CD8-positive, alpha-beta memory T cell (primary cell): Measurements from ENCODE around the gene CIB2. TPM values are rescaled to one million over a fixed set of nuclear protein-coding genes. Genes with fewer than 3 reads are reported as not detected.

Source experiments
- CTCF ChIA-PET: fragments of 350-600 bp; sonication (Branson Sonifier 250); formaldehyde crosslinking; loops from one replicate; lab custom pipeline; 2021; ENCODE audit warnings: antibody characterized with exemption; lab: Charles Lee
- POLR2A ChIA-PET: fragments of 350-600 bp; sonication (Branson Sonifier 250); formaldehyde crosslinking; loops from one replicate; lab custom pipeline; 2021; ENCODE audit warnings: antibody characterized with exemption; lab: Charles Lee
- DNase-seq, 5 donors: peaks; one replicate each; pipeline versions ENCODE4 v3.0.0 to v3.0.0-alpha.2; 2020 to 2022; ENCODE audit warnings: mixed read lengths in 1 of 5
- H3K27ac ChIP-seq: one replicate; pipeline ENCODE4 v1.7.0; 2013; ENCODE audit warnings: low read depth, mild to moderate bottlenecking, low read length, moderate library complexity
- H3K27me3 ChIP-seq: 2 replicates; pipeline ENCODE4 v1.7.0; 2013; ENCODE audit warnings: low read length, mild to moderate bottlenecking; ENCODE audit not compliant: insufficient read depth, poor library complexity, severe bottlenecking
- H3K36me3 ChIP-seq: 2 replicates; pipeline ENCODE4 v1.7.0; 2013; ENCODE audit warnings: mild to moderate bottlenecking, low read length, moderate library complexity; ENCODE audit not compliant: insufficient read depth
- H3K4me1 ChIP-seq: 2 replicates; pipeline ENCODE4 v1.7.0; 2013; ENCODE audit warnings: mild to moderate bottlenecking, low read length, moderate library complexity; ENCODE audit not compliant: insufficient read depth
- H3K4me3 ChIP-seq: 2 replicates; pipeline ENCODE4 v1.7.0; 2013; ENCODE audit warnings: mild to moderate bottlenecking, low read length
- H3K9me3 ChIP-seq: 2 replicates; pipeline ENCODE4 v1.7.0; 2013; ENCODE audit warnings: mild to moderate bottlenecking, low read length
- H3K27ac Mint-ChIP-seq, 8 donors: one replicate each; pipeline ENCODE4 v1.8.0; 2020 to 2021; ENCODE audit warnings: mixed read lengths in 8 of 8, mild to moderate bottlenecking in 6 of 8, inconsistent platforms in 3 of 8, moderate library complexity in 3 of 8
- H3K27me3 Mint-ChIP-seq, 2 donors: one replicate each; pipeline ENCODE4 v1.8.0; 2020 to 2021; ENCODE audit warnings: mixed read lengths in 2 of 2, mild to moderate bottlenecking in 1 of 2, moderate library complexity in 1 of 2
- H3K36me3 Mint-ChIP-seq, 3 donors: one replicate each; pipeline ENCODE4 v1.8.0; 2020 to 2021; ENCODE audit warnings: mixed read lengths in 3 of 3, inconsistent platforms in 1 of 3, mild to moderate bottlenecking in 1 of 3
- H3K4me1 Mint-ChIP-seq, 3 donors: one replicate each; pipeline ENCODE4 v1.8.0; 2020 to 2021; ENCODE audit warnings: mixed read lengths in 3 of 3, inconsistent platforms in 1 of 3, mild to moderate bottlenecking in 1 of 3
- H3K4me3 Mint-ChIP-seq, 7 donors: one replicate each; pipeline ENCODE4 v1.8.0; 2020 to 2021; ENCODE audit warnings: mixed read lengths in 7 of 7, mild to moderate bottlenecking in 6 of 7, moderate library complexity in 4 of 7, inconsistent platforms in 2 of 7
- H3K9me3 Mint-ChIP-seq, 5 donors: one replicate each; pipeline ENCODE4 v1.8.0; 2020 to 2022; ENCODE audit warnings: mixed read lengths in 5 of 5, mild to moderate bottlenecking in 3 of 5, moderate library complexity in 2 of 5, inconsistent platforms in 1 of 5
- polyA plus RNA-seq: library from polyadenylated mRNA; unstranded; fragments of 300-500 nt; fragmentation: Illumina TruSeq; gene quantifications from one replicate; pipeline ENCODE4 v1.2.3, GENCODE V29; 2021
- total RNA-seq, 2 experiments: library from RNA; stranded (reverse); gene quantifications; one replicate each; pipeline ENCODE4 v1.2.3, GENCODE V29; 2021

CIB2 gene
- total and polyA plus RNA-seq, 3 experiments from 2014 or later: 2.0 to 2.3 (median 2.1) TPM

- no peaks in the 10 kb centered on the region for H3K27me3 ChIP-seq
- POLR2A ChIA-PET: interaction anchor here (0.7 to 1.5 kb wide), 6 partner anchors 9 to 1216 kb away, joined by 3 to 6 read pairs (median 5); partner anchors contain the start of genes IREB2 and SKIC8
- Mint-ChIP-seq H3K4me1 (peaks cover 35 to 48% (median 44%) of the 10 kb centered on the region in 3 donors), H3K27ac (peak overlapping the region; percentile 75 to 96 (median 90)), H3K9me3 (no peaks in the 10 kb centered on the region), H3K27me3 (peaks cover 0 to 3% of the 10 kb centered on the region in 2 donors), H3K36me3 (peaks cover 0 to 16% (median 0%) of the 10 kb centered on the region in 3 donors), H3K4me3 (peak overlapping the region; percentile 88 to 97 (median 93))
- peaks cover 30% of the 10 kb centered on the region for H3K4me1 ChIP-seq
- peak overlapping the region; percentile 68 for H3K27ac ChIP-seq
- no peaks in the 10 kb centered on the region for H3K9me3 ChIP-seq
- H3K36me3 ChIP-seq: no peaks in the 10 kb centered on the region
- CTCF ChIA-PET: interaction anchor here (0.8 to 4.1 kb wide), 4 partner anchors 10 to 91 kb away, joined by 3 to 17 read pairs (median 4); partner anchors contain the start of gene CIB2
- peak overlapping the region; percentile 74 for H3K4me3 ChIP-seq
- DNase-seq: no peak
Observed at GRCh38 chr15:78148392-78149067, 17.3 kb upstream of the CIB2 start.

- no peak for DNase-seq
- H3K36me3 Mint-ChIP-seq: peaks cover 3 to 10% (median 4%) of the 10 kb centered on the region in 3 donors
- Histone ChIP-seq H3K4me1 (peaks cover 22% of the 10 kb centered on the region), H3K27ac (no peak overlapping the region), H3K4me3 (no peak overlapping the region), H3K36me3 (no peaks in the 10 kb centered on the region), H3K9me3 (no peaks in the 10 kb centered on the region), H3K27me3 (no peaks in the 10 kb centered on the region)
- peaks cover 27 to 39% (median 35%) of the 10 kb centered on the region in 3 donors for H3K4me1 Mint-ChIP-seq
- H3K9me3 Mint-ChIP-seq: no peaks in the 10 kb centered on the region
- POLR2A ChIA-PET: no interaction called here
- H3K27ac Mint-ChIP-seq: peak overlapping the region in 4 of 8 donors; percentile 12 to 77 (median 48)
- CTCF ChIA-PET: interaction anchor here (0.8 to 4.1 kb wide), 2 partner anchors 17 to 48 kb away, joined by 3 to 17 read pairs; partner anchors contain the start of gene CIB2
- H3K4me3 Mint-ChIP-seq: peak overlapping the region; percentile 22 to 92 (median 64)
- peaks cover 0 to 3% of the 10 kb centered on the region in 2 donors for H3K27me3 Mint-ChIP-seq
Observed at GRCh38 chr15:78147566-78147965, 16.3 kb upstream of the CIB2 start.

- DNase-seq: no peak
- no peak overlapping the region for H3K4me3 ChIP-seq
- Mint-ChIP-seq H3K27me3 (peaks cover 0 to 3% of the 10 kb centered on the region in 2 donors), H3K4me1 (peaks cover 26 to 37% (median 34%) of the 10 kb centered on the region in 3 donors), H3K4me3 (peak overlapping the region in 1 of 7 donors; percentile 88), H3K36me3 (peaks cover 3 to 9% (median 4%) of the 10 kb centered on the region in 3 donors), H3K9me3 (no peaks in the 10 kb centered on the region), H3K27ac (peak overlapping the region in 1 of 8 donors; percentile 51)
- no peaks in the 10 kb centered on the region for H3K9me3 ChIP-seq
- no peak overlapping the region for H3K27ac ChIP-seq
- no peaks in the 10 kb centered on the region for H3K27me3 ChIP-seq
- H3K4me1 ChIP-seq: peaks cover 22% of the 10 kb centered on the region
- ChIA-PET CTCF (interaction anchor here (4.1 kb wide), 1 partner anchor 16 kb away, joined by 17 read pairs; the partner anchor contains the start of gene CIB2), POLR2A (no interaction called here)
- H3K36me3 ChIP-seq: no peaks in the 10 kb centered on the region
Observed at GRCh38 chr15:78146425-78147154, 15.3 kb upstream of the CIB2 start.

GRCh38 chr15:78142332-78142731, 11.1 kb upstream of the CIB2 start:
- H3K36me3 Mint-ChIP-seq: peaks cover 0 to 4% (median 3%) of the 10 kb centered on the region in 3 donors
- POLR2A ChIA-PET: no interaction called here
- CTCF ChIA-PET: interaction anchor here (1.5 kb wide), 1 partner anchor 53 kb away, joined by 5 read pairs; no protein-coding TSS in a partner anchor

GRCh38 chr15:78140292-78140691, 9.0 kb upstream of the CIB2 start:
- ChIA-PET CTCF (interaction anchor here (0.6 to 3.1 kb wide), 2 partner anchors 9 to 25 kb away, joined by 3 to 9 read pairs; partner anchors contain the start of gene CIB2), POLR2A (interaction anchor here (0.5 kb wide), 1 partner anchor 9 kb away, joined by 5 read pairs; the partner anchor contains the start of gene IDH3A)
- Mint-ChIP-seq H3K4me1 (no peaks in the 10 kb centered on the region), H3K36me3 (peaks cover 0 to 4% (median 3%) of the 10 kb centered on the region in 3 donors), H3K9me3 (no peaks in the 10 kb centered on the region), H3K27me3 (no peaks in the 10 kb centered on the region), H3K27ac (no peak overlapping the region), H3K4me3 (peak overlapping the region in 1 of 7 donors; percentile 40)
- H3K4me3 ChIP-seq: no peak overlapping the region
- no peaks in the 10 kb centered on the region for H3K4me1 ChIP-seq
- no peaks in the 10 kb centered on the region for H3K27me3 ChIP-seq
- H3K9me3 ChIP-seq: no peaks in the 10 kb centered on the region
- no peak for DNase-seq
- H3K36me3 ChIP-seq: no peaks in the 10 kb centered on the region
- H3K27ac ChIP-seq: no peak overlapping the region

More at GRCh38 chr15:78142332-78142731, 11.1 kb upstream of the CIB2 start:
- peaks cover under 1 to 2% (median 2%) of the 10 kb centered on the region in 3 donors for H3K4me1 Mint-ChIP-seq
- H3K4me3 Mint-ChIP-seq: no peak overlapping the region
- H3K9me3 ChIP-seq: no peaks in the 10 kb centered on the region
- no peaks in the 10 kb centered on the region for H3K9me3 Mint-ChIP-seq
- H3K4me1 ChIP-seq: no peaks in the 10 kb centered on the region
- H3K27me3 Mint-ChIP-seq: peaks cover 0 to under 1% of the 10 kb centered on the region in 2 donors
- no peak overlapping the region for H3K27ac ChIP-seq
- no peak overlapping the region for H3K4me3 ChIP-seq
- no peaks in the 10 kb centered on the region for H3K27me3 ChIP-seq
- H3K36me3 ChIP-seq: no peaks in the 10 kb centered on the region
- DNase-seq: no peak
- no peak overlapping the region for H3K27ac Mint-ChIP-seq

GRCh38 chr15:78139578-78139977, 8.3 kb upstream of the CIB2 start:
- Histone ChIP-seq H3K4me3 (no peak overlapping the region), H3K27me3 (no peaks in the 10 kb centered on the region), H3K4me1 (no peaks in the 10 kb centered on the region), H3K36me3 (no peaks in the 10 kb centered on the region), H3K9me3 (no peaks in the 10 kb centered on the region), H3K27ac (no peak overlapping the region)
- H3K9me3 Mint-ChIP-seq: no peaks in the 10 kb centered on the region
- no peak overlapping the region for H3K4me3 Mint-ChIP-seq
- no peak for DNase-seq
- H3K27ac Mint-ChIP-seq: no peak overlapping the region
- H3K36me3 Mint-ChIP-seq: peaks cover 0 to 4% (median 3%) of the 10 kb centered on the region in 3 donors
- H3K4me1 Mint-ChIP-seq: no peaks in the 10 kb centered on the region
- ChIA-PET CTCF (interaction anchor here (0.6 to 3.1 kb wide), 4 partner anchors 8 to 27 kb away, joined by 3 to 9 read pairs (median 4); partner anchors contain the start of genes CIB2 and IDH3A), POLR2A (interaction anchor here (0.5 kb wide), 1 partner anchor 9 kb away, joined by 5 read pairs; the partner anchor contains the start of gene IDH3A)
- no peaks in the 10 kb centered on the region for H3K27me3 Mint-ChIP-seq

GRCh38 chr15:78133801-78134200, 2.6 kb upstream of the CIB2 start:
- Mint-ChIP-seq H3K27me3 (no peaks in the 10 kb centered on the region), H3K4me3 (peak overlapping the region in 1 of 7 donors; percentile 34), H3K4me1 (peaks cover 17 to 25% (median 21%) of the 10 kb centered on the region in 3 donors), H3K27ac (peak overlapping the region in 3 of 8 donors; percentile 23 to 54 (median 38)), H3K36me3 (no peaks in the 10 kb centered on the region), H3K9me3 (no peaks in the 10 kb centered on the region)
- no peaks in the 10 kb centered on the region for H3K36me3 ChIP-seq
- ChIA-PET POLR2A (no interaction called here), CTCF (interaction anchor here (1.4 to 1.8 kb wide), 2 partner anchors 16 to 62 kb away, joined by 4 to 5 read pairs; no protein-coding TSS in a partner anchor)
- DNase-seq: no peak
- peaks cover 12% of the 10 kb centered on the region for H3K4me1 ChIP-seq
- no peaks in the 10 kb centered on the region for H3K9me3 ChIP-seq
- H3K27ac ChIP-seq: no peak overlapping the region
- H3K4me3 ChIP-seq: no peak overlapping the region
- H3K27me3 ChIP-seq: no peaks in the 10 kb centered on the region
